Neural cell (in vitro differentiated cells): ENCODE measurements around the gene LHB. TPM values are rescaled to one million over a fixed set of nuclear protein-coding genes. Genes with fewer than 3 reads are reported as not detected.

ENCODE experiments used
- H2AFZ ChIP-seq: fragments of 200-600, 300-800 bp; sonication (generic), shearing (Covaris generic); 2 replicates; pipeline ENCODE4 v1.6.0; 2014; ENCODE audit warnings: low read depth, mild to moderate bottlenecking, antibody characterized with exemption, low read length, moderate library complexity
- H3F3A ChIP-seq: fragments of 200-600 bp; shearing (Covaris generic); 2 replicates; pipeline ENCODE4 v1.6.1; 2016; ENCODE audit warnings: mild to moderate bottlenecking, moderate library complexity, mixed read lengths, antibody characterized with exemption, low read length; ENCODE audit not compliant: insufficient read depth, poor library complexity, severe bottlenecking
- H3K27ac ChIP-seq: fragments of 200-600, 300-800 bp; sonication (generic), shearing (Covaris generic); 2 replicates; pipeline ENCODE4 v1.5.1; 2014; ENCODE audit warnings: mild to moderate bottlenecking, low read length, moderate library complexity
- H3K27me3 ChIP-seq: fragments of 300-800, 200-600 bp; sonication (generic), shearing (Covaris generic); 2 replicates; pipeline ENCODE4 v1.6.0; 2014; ENCODE audit warnings: mild to moderate bottlenecking, low read depth, low read length, moderate library complexity; ENCODE audit not compliant: insufficient read depth
- H3K36me3 ChIP-seq: fragments of 300-800, 200-600 bp; sonication (generic), shearing (Covaris generic); 2 replicates; pipeline ENCODE4 v1.5.1; 2014; ENCODE audit warnings: mild to moderate bottlenecking, antibody characterized with exemption, low read length, moderate library complexity; ENCODE audit not compliant: insufficient read depth
- H3K4me2 ChIP-seq: fragments of 300-800, 200-600 bp; sonication (generic), shearing (Covaris generic); 2 replicates; pipeline ENCODE4 v1.6.0; 2014; ENCODE audit warnings: mild to moderate bottlenecking, low read length
- H3K4me3 ChIP-seq: fragments of 300-800, 200-600 bp; sonication (generic), shearing (Covaris generic); 2 replicates; pipeline ENCODE4 v1.5.1; 2014; ENCODE audit warnings: mild to moderate bottlenecking, low read length, moderate library complexity
- H3K79me2 ChIP-seq: fragments of 200-600 bp; shearing (Covaris generic); replicated peaks from 2 replicates; pipeline ENCODE4 v1.6.0; 2014; ENCODE audit warnings: mild to moderate bottlenecking, low read length, moderate library complexity; ENCODE audit not compliant: insufficient read depth
- H3K9ac ChIP-seq: fragments of 300-800, 200-600 bp; sonication (generic), shearing (Covaris generic); 2 replicates; pipeline ENCODE4 v1.6.1; 2016; ENCODE audit warnings: mild to moderate bottlenecking, low read length, mixed read lengths
- H3K9me2 ChIP-seq: fragments of 200-600 bp; shearing (Covaris generic); 2 replicates; pipeline ENCODE4 v1.6.1; 2016; ENCODE audit warnings: mild to moderate bottlenecking, low read length, mixed read lengths; ENCODE audit not compliant: insufficient read depth
- H3K9me3 ChIP-seq: fragments of 200-600, 300-800 bp; sonication (generic), shearing (Covaris generic); 2 replicates; pipeline ENCODE4 v1.6.1; 2016; ENCODE audit warnings: mild to moderate bottlenecking, mixed run types, low read length, moderate library complexity, mixed read lengths
- H4K20me1 ChIP-seq: fragments of 200-600 bp; shearing (Covaris generic); 2 replicates; pipeline ENCODE4 v1.6.1; 2016; ENCODE audit warnings: mild to moderate bottlenecking, mixed run types; ENCODE audit not compliant: insufficient read depth
- CTCF ChIP-seq: fragments of 450-650 bp; IDR thresholded peaks from 2 replicates; pipeline ENCODE4 v1.5.1; 2014; ENCODE audit warnings: antibody characterized with exemption, mild to moderate bottlenecking, moderate library complexity; ENCODE audit not compliant: poor library complexity, severe bottlenecking
- EP300 ChIP-seq: fragments of 450-650 bp; conservative IDR thresholded peaks from 2 replicates; pipeline ENCODE4 v1.6.1; 2014; ENCODE audit warnings: antibody characterized with exemption, mild to moderate bottlenecking, moderate library complexity; ENCODE audit not compliant: poor library complexity, severe bottlenecking
- EZH2 ChIP-seq: fragments of 200-600, 300-800 bp; shearing (Covaris generic), sonication (generic); IDR thresholded peaks from 2 replicates; pipeline ENCODE4 v1.6.1; 2014; ENCODE audit warnings: antibody characterized with exemption, low read length, borderline replicate concordance, mild to moderate bottlenecking; ENCODE audit not compliant: insufficient read depth, poor library complexity, severe bottlenecking
- MXI1 ChIP-seq: fragments of 450-650 bp; conservative IDR thresholded peaks from 2 replicates; pipeline ENCODE4 v1.6.1; 2014; ENCODE audit warnings: antibody characterized with exemption, mild to moderate bottlenecking; ENCODE audit not compliant: poor library complexity, severe bottlenecking
- POLR2AphosphoS5 ChIP-seq: IDR thresholded peaks from 2 replicates; pipeline ENCODE4 v1.6.1; 2012
- RAD21 ChIP-seq: fragments of 450-650 bp; conservative IDR thresholded peaks from 2 replicates; pipeline ENCODE4 v1.6.1; 2014; ENCODE audit warnings: antibody characterized with exemption, mild to moderate bottlenecking, moderate library complexity
- REST ChIP-seq: IDR thresholded peaks from 2 replicates; pipeline ENCODE4 v1.6.1; 2012; ENCODE audit warnings: borderline replicate concordance
- SMC3 ChIP-seq: fragments of 450-650 bp; conservative IDR thresholded peaks from 2 replicates; pipeline ENCODE4 v1.6.1; 2014; ENCODE audit warnings: antibody characterized with exemption, mild to moderate bottlenecking, moderate library complexity; ENCODE audit not compliant: poor library complexity
- TAF1 ChIP-seq: IDR thresholded peaks from 2 replicates; pipeline ENCODE4 v1.6.1; 2012; ENCODE audit warnings: low read depth
- polyA plus RNA-seq: library from polyadenylated mRNA; depleted of rRNA; stranded (reverse); fragments of >200 nt; gene quantifications from 2 replicates; pipeline ENCODE4 v1.2.3, GENCODE V29; 2014

LHB gene
- polyA plus RNA-seq, 1 donor from 2014 or later, result not detected

GRCh38 chr19:49004133-49004532 is 12.8 kb downstream of the LHB start:
- no peaks in the 10 kb centered on the region for H3F3A ChIP-seq
- no peak overlapping the region for H3K4me2 ChIP-seq
- no peak overlapping the region for H2AFZ ChIP-seq
- H3K9me3 ChIP-seq, result no peaks in the 10 kb centered on the region
- H3K27ac ChIP-seq, result no peak overlapping the region
- no peak overlapping the region for H3K4me3 ChIP-seq
- no peaks in the 10 kb centered on the region for H4K20me1 ChIP-seq
- TF ChIP-seq RAD21 (no peak), CTCF (no peak), TAF1 (no peak), EZH2 (no peak), MXI1 (no peak), SMC3 (no peak), POLR2AphosphoS5 (no peak), REST (no peak), EP300 (no peak)
- no peaks in the 10 kb centered on the region for H3K79me2 ChIP-seq
- no peak overlapping the region for H3K9ac ChIP-seq
- no peaks in the 10 kb centered on the region for H3K27me3 ChIP-seq
- H3K9me2 ChIP-seq, result no peaks in the 10 kb centered on the region
- H3K36me3 ChIP-seq, result no peaks in the 10 kb centered on the region

- Histone ChIP-seq H3K36me3 (no peaks in the 10 kb centered on the region), H3K9me2 (no peaks in the 10 kb centered on the region), H3K27ac (no peak overlapping the region), H3K4me2 (no peak overlapping the region), H3F3A (no peaks in the 10 kb centered on the region), H3K9me3 (no peaks in the 10 kb centered on the region), H3K4me3 (no peak overlapping the region), H2AFZ (no peak overlapping the region), H3K27me3 (no peaks in the 10 kb centered on the region), H3K79me2 (peaks cover 9% of the 10 kb centered on the region), H4K20me1 (no peaks in the 10 kb centered on the region), H3K9ac (no peak overlapping the region)
- TF ChIP-seq SMC3 (peak; percentile 32), EZH2 (no peak), RAD21 (peak; percentile 50), MXI1 (no peak), POLR2AphosphoS5 (no peak), TAF1 (no peak), EP300 (no peak), CTCF (peak; percentile 62), REST (no peak)
Observed at GRCh38 chr19:48999481-49000325, 17.2 kb downstream of the LHB start.
